Activated CD4-positive, alpha-beta T cell treated with anti-CD3 and anti-CD28 coated beads for 48 hours (primary cell): Measurements from ENCODE around the gene NEDD9.

Experiments
- DNase-seq: peaks from one replicate; pipeline ENCODE4 v3.0.0-alpha.2; 2020

Gene NEDD9

DNA sequence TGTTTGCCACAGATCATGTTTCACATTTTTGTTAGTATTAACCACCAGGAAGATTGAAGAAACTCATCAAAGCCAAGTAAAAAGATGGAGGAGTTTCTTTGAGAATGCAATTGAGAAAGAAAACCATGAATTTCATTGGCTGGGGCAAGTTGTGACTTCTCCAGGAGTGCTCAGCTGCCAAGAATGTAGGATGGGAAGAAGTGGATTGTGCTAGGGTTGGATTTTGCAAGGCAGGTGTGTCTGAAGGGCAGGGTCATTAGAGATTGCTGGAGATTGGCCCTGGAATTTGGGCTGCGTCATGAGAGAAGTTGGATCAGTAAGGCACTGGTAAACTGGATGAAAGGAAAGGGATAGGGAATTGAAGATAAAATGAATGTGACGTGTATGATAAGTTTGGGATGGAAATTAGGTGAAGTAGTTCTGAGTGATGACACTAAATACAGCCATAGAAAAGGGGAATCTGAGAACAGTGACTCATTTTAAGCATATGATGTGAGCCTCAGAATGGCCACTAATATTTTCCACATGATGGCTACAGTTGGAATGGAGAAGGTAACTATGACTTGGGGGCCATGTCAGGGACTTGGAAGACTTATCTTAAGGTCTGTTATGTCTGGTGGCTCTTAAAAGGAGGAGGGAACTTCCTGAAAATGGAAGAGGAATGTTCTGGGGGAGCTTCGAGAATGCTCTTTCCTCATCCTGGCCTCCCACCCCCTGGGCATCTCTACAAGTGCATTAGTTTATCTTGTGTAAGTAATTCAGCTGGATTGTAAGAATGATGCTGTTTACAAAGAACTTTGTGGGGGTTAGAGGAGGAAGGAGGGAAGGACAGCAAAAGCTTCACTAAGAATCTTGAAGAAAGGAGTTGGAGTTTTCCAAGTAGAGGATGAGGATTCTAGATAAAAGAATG lies 93.2 kb downstream of the NEDD9 start:
- DNase-seq: no peak

DNA sequence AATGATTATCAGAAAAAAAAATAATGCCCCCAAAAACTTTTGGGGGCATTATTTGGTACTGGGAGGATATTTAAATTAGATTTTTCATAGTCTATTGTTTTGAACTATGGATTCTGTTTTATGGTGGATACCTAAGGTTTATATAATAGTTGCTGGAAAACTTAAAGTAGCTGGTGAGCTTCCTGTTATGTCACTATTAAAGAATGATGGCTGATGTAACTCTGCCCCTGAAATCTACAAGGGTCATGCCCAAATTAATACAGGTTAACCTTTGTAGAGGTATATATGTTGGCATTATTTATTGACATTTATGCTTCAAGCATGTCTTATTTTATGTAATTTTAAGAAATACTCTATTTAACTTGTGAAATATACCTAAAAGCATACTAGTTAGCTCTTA lies 95.7 kb downstream of the NEDD9 start:
- no peak for DNase-seq
